Hepatocyte (in vitro differentiated cells): ENCODE data around the gene GJA10. TPM values are rescaled to one million over a fixed set of nuclear protein-coding genes. Genes with fewer than 3 reads are reported as not detected.
A peak's percentile ranks its signal among the peaks of the same experiment; 100 is the strongest.

Source experiments
- DNase-seq: peaks from one replicate; pipeline ENCODE4 v3.0.0-alpha.2; 2016; ENCODE audit warnings: low spot score
- H2AFZ ChIP-seq: fragments of 200-600 bp; sonication (generic); 2 replicates; pipeline ENCODE4 v1.6.0; 2016; ENCODE audit warnings: antibody characterized with exemption, mild to moderate bottlenecking
- H3K27ac ChIP-seq: fragments of 200-600 bp; sonication (generic); 2 replicates; pipeline ENCODE4 v1.5.1; 2016; ENCODE audit warnings: mild to moderate bottlenecking
- H3K27me3 ChIP-seq: fragments of 200-600 bp; sonication (generic); 2 replicates; pipeline ENCODE4 v1.6.1; 2016
- H3K36me3 ChIP-seq: fragments of 200-600 bp; sonication (generic); replicated peaks from 2 replicates; pipeline ENCODE4 v1.5.1; 2016; ENCODE audit warnings: low read depth; ENCODE audit not compliant: insufficient read depth
- H3K4me1 ChIP-seq: fragments of 200-600 bp; sonication (generic); 2 replicates; pipeline ENCODE4 v1.5.1; 2016; ENCODE audit warnings: mild to moderate bottlenecking, moderate library complexity; ENCODE audit not compliant: insufficient read depth
- H3K4me2 ChIP-seq: fragments of 200-600 bp; sonication (generic); 2 replicates; pipeline ENCODE4 v1.6.0; 2016
- H3K4me3 ChIP-seq: fragments of 200-600 bp; sonication (generic); 2 replicates; pipeline ENCODE4 v1.5.1; 2016; ENCODE audit warnings: mild to moderate bottlenecking
- H3K79me2 ChIP-seq: fragments of 200-600 bp; sonication (generic); 2 replicates; pipeline ENCODE4 v1.6.0; 2017; ENCODE audit warnings: mild to moderate bottlenecking
- H3K9me2 ChIP-seq: fragments of 200-600 bp; sonication (generic); replicated peaks from 2 replicates; pipeline ENCODE4 v1.6.0; 2017; ENCODE audit warnings: mild to moderate bottlenecking; ENCODE audit not compliant: insufficient read depth
- H3K9me3 ChIP-seq: fragments of 200-600 bp; sonication (generic); 2 replicates; pipeline ENCODE4 v1.5.1; 2016; ENCODE audit warnings: low read depth, mild to moderate bottlenecking
- H4K20me1 ChIP-seq: fragments of 200-600 bp; sonication (generic); 2 replicates; pipeline ENCODE4 v1.6.0; 2016; ENCODE audit warnings: mild to moderate bottlenecking; ENCODE audit not compliant: insufficient read depth, poor library complexity, severe bottlenecking
- EZH2 ChIP-seq: fragments of 200-600 bp; sonication (generic); IDR thresholded peaks from 2 replicates; pipeline ENCODE4 v1.6.1; 2016; ENCODE audit warnings: antibody characterized with exemption, mild to moderate bottlenecking, borderline replicate concordance
- EZH2phosphoT487 ChIP-seq: fragments of 200-600 bp; sonication (generic); IDR thresholded peaks from one replicate; pipeline ENCODE4 v1.6.1; 2018; ENCODE audit warnings: antibody characterized with exemption, mild to moderate bottlenecking, low read depth, moderate library complexity; ENCODE audit not compliant: unreplicated experiment, severe bottlenecking
- WGBS: methylation state at CpG from one replicate; pipeline ENCODE4 v1.1.6; 2016; ENCODE audit warnings: low lambda C conversion rate; ENCODE audit errors: missing lambda C conversion rate; 5-methylcytosine and 5-hydroxymethylcytosine counted together
- polyA plus RNA-seq: library from polyadenylated mRNA; unstranded; fragments of >200 nt; fragmentation: Nextera tagmentation; extraction: Ambion mirVana; gene quantifications from 2 replicates; pipeline ENCODE4 v1.2.1, GENCODE V29; 2016
- total RNA-seq: library from RNA; depleted of rRNA; stranded (reverse); fragments of >200 nt; gene quantifications from 2 replicates; pipeline ENCODE4 v1.2.3, GENCODE V29; 2014
- TF ChIP-seq, protein P1 (sequence below): fragments of 200-600 bp; sonication (generic); IDR thresholded peaks from 2 replicates; pipeline ENCODE4 v1.5.1; 2016; ENCODE audit warnings: antibody characterized with exemption, mild to moderate bottlenecking; ENCODE audit not compliant: poor library complexity

The GJA10 gene
- total and polyA plus RNA-seq, 2 experiments from 2014 or later: not detected

DNA sequence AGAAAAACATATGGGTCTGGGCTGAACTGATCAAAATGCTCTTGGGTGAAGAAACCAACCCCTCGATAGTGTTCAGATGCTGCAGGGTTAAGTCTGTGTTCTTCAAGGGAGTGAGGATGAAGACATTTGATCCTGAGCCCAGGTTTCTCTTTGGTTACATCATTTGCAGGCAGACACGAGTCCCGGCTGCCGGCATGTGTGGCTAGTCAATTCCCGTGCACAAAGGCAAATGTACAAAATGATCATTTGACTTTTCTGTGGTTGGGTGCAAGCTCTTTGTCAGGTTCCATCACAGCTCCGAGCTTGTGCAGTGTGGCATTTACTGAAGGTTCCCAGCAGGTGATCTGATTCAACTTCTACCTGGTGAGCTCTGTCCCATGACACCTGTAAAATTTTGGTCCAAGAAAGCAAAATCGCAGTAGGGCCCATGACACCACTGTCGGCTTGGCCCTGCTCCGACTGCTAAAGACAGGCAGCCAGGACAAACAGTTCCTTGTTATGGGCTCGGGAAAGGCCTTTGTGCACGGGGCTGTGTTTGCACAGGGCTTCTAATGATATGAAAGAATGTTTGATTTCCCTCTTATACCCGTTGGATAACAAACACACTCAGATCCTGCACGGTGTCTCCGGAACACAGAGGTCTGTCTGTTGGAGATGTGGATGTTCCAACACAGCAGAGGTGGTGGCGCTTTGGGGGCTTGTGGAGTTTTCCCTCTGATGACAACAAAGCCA, 46.9 kb downstream of the GJA10 start:
- Histone ChIP-seq H3K4me3 (no peak overlapping the region), H3K36me3 (no peaks in the 10 kb centered on the region), H3K79me2 (no peaks in the 10 kb centered on the region), H3K9me3 (no peaks in the 10 kb centered on the region), H2AFZ (no peak overlapping the region), H3K27me3 (peaks cover 5% of the 10 kb centered on the region), H3K27ac (no peak overlapping the region), H3K4me2 (peak overlapping the region; percentile 23), H4K20me1 (no peaks in the 10 kb centered on the region), H3K4me1 (peaks cover 12% of the 10 kb centered on the region), H3K9me2 (no peaks in the 10 kb centered on the region)
- TF ChIP-seq EZH2 (no peak), EZH2phosphoT487 (peak; percentile 72)
- 58% methylated on average over 15 of the region's 15 CpGs for WGBS
- peak; percentile 14 for DNase-seq

DNA sequence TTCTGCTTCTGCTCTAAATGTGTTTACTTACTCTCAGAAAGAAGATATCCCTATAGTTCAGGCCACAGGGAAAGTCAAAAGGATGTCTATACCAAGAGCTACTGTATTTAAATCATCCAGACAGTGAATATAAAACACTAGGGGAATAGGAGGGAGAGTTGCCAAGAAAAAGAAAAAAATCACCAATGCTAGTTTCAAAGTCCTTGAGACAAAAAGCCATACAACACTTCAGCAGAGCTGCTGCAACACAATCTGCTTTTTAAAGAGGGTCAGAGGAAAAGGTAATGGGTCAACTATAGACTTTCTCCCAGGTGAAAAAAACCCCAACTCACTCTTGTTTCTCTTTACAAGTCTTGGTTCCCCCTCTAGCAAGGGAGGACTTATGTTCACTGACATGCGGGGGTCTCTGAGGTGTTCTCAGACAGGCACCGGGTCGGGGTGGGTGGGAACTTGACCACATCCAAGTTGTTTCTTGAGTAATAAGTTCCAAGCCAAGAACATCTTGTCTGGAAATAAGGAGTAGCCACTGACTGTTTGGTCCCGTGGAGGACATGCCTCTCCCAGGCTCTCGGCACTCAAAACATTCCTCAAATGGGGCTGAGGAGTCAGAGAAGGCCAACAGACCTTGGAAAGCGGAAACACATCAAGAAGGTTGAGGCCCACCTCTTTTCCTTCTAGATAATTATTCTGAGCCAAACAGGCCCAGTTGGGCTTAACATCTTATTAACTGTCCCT, 47.7 kb downstream of the GJA10 start:
- Histone ChIP-seq H2AFZ (no peak overlapping the region), H3K4me2 (peak overlapping the region; percentile 23)

DNA sequence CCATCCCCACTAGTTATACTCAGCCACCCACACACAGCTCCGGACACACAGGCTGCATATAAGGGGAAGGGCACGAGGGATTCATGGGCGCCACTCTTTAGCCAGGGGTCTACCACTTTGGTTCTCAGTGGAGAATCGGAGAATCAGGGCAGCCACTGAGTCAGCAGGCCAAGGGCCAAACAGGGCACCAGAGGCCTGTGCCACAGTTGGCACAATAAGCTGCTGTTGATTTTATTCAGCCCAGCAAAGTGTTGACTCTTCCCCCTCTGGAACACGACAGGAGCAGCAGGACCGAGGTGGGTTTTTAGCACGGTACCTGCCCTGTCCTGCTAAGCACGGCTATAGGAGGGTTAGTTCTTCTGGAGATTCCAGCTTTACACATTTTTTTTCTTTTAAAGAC, 48.3 kb downstream of the GJA10 start:
- WGBS: 95% methylated on average over 8 of the region's 8 CpGs

More for the DNA sequence above, 47.7 kb downstream of the GJA10 start:
- 96% methylated on average over 6 of the region's 6 CpGs for WGBS
- H3K79me2 ChIP-seq: no peaks in the 10 kb centered on the region
- no peak overlapping the region for H3K4me3 ChIP-seq
- H3K27me3 ChIP-seq: peaks cover 5% of the 10 kb centered on the region
- H3K36me3 ChIP-seq: no peaks in the 10 kb centered on the region
- TF ChIP-seq, protein P1, sequence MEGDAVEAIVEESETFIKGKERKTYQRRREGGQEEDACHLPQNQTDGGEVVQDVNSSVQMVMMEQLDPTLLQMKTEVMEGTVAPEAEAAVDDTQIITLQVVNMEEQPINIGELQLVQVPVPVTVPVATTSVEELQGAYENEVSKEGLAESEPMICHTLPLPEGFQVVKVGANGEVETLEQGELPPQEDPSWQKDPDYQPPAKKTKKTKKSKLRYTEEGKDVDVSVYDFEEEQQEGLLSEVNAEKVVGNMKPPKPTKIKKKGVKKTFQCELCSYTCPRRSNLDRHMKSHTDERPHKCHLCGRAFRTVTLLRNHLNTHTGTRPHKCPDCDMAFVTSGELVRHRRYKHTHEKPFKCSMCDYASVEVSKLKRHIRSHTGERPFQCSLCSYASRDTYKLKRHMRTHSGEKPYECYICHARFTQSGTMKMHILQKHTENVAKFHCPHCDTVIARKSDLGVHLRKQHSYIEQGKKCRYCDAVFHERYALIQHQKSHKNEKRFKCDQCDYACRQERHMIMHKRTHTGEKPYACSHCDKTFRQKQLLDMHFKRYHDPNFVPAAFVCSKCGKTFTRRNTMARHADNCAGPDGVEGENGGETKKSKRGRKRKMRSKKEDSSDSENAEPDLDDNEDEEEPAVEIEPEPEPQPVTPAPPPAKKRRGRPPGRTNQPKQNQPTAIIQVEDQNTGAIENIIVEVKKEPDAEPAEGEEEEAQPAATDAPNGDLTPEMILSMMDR: no peak
- TF ChIP-seq EZH2phosphoT487: no peak
- no peak for TF ChIP-seq EZH2
- peaks cover 12% of the 10 kb centered on the region for H3K4me1 ChIP-seq
- no peaks in the 10 kb centered on the region for H4K20me1 ChIP-seq
- DNase-seq: no peak
- no peaks in the 10 kb centered on the region for H3K9me2 ChIP-seq
- no peak overlapping the region for H3K27ac ChIP-seq
- H3K9me3 ChIP-seq: no peaks in the 10 kb centered on the region

More for the DNA sequence above, 48.3 kb downstream of the GJA10 start:
- H3K36me3 ChIP-seq: no peaks in the 10 kb centered on the region
- H3K27ac ChIP-seq: no peak overlapping the region
- no peak overlapping the region for H3K4me3 ChIP-seq
- H3K79me2 ChIP-seq: no peaks in the 10 kb centered on the region
- H3K4me2 ChIP-seq: no peak overlapping the region
- DNase-seq: no peak
- H3K9me2 ChIP-seq: no peaks in the 10 kb centered on the region
- H2AFZ ChIP-seq: no peak overlapping the region
- no peaks in the 10 kb centered on the region for H3K9me3 ChIP-seq
- TF ChIP-seq EZH2phosphoT487 (no peak), EZH2 (no peak)
- TF ChIP-seq, protein P1: no peak
- peaks cover 5% of the 10 kb centered on the region for H3K27me3 ChIP-seq
- H3K4me1 ChIP-seq: peaks cover 12% of the 10 kb centered on the region
- H4K20me1 ChIP-seq: no peaks in the 10 kb centered on the region
